Measurements from ENCODE around the gene CERS1.

- TF ChIP-seq SMC3 (IDR thresholded peaks at IDR 0.05; ENCODE audit: borderline replicate concordance, low read length), result no peak
- no peak for TF ChIP-seq EZH2 (IDR thresholded peaks at IDR 0.05; ENCODE audit: borderline replicate concordance, control insufficient read depth, low read depth, low read length)
- no peak for TF ChIP-seq NRF1 (conservative IDR thresholded peaks at IDR 0.05; ENCODE audit: low read depth, low read length)
- no peak for TF ChIP-seq EP300 (IDR thresholded peaks at IDR 0.05; ENCODE audit: borderline replicate concordance in 1 of 2, control insufficient read depth in 1 of 2, low read depth in 2 of 2, low read length in 2 of 2)
These were observed at the start of gene CERS1 for GRCh38 chr19:18895824-18896341.
